ENCODE results near the gene SPSB1. TPM values are rescaled to one million over a fixed set of nuclear protein-coding genes. Genes with fewer than 3 reads are reported as not detected.
A peak's percentile ranks its signal among the peaks of the same experiment; 100 is the strongest.

Gene SPSB1
- total RNA-seq, 1 experiment from 2014 or later = 18.2 TPM

DNA sequence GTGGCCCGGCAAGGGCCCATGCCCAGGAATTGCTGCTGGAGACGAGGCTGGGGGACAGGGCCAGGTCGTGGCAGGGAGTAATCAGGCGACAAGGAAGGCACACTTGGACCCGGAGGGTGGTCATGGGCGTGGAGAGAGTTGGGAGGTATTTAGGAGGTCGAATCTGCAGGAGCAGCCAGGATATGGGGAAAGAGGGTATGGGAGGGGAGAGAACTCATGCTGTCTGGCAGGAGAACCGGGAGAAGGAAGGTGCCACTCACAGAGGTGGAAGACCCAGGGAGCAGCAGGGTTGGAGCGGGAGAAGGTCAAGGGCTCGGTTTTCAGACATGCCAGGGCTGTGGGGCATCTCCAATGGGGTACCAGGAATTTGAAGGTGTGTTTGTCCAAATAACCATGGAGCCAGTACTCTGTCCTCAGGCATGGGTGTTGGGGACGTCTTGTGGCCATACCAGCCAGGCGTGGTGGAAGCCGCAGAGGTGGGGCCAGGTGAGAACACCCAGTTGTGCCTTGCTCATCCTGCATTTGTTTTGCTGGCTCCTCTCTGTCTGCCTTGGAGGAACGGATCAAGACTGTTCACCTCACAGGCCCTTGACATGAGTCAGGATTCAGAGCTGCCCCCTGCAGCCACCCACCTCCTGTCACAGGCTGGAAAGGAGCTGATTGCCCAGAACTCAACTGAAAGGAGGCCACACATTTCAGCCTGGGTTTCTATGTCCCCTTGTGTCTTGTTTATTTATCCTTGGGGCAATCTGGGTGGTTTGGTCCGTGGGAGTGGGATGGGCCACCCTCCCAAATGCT lies 111.6 kb downstream of the SPSB1 start:
- Mint-ChIP-seq H3K27me3 (ENCODE audit: insufficient read depth, unreplicated experiment) (no peaks in the 10 kb centered on the region), H3K4me3 (ENCODE audit: unreplicated experiment) (no peak overlapping the region), H3K27ac (ENCODE audit: unreplicated experiment) (no peak overlapping the region), H3K36me3 (ENCODE audit: insufficient read depth, unreplicated experiment) (no peaks in the 10 kb centered on the region), H3K4me1 (ENCODE audit: low read depth, unreplicated experiment) (no peaks in the 10 kb centered on the region), H3K9me3 (ENCODE audit: unreplicated experiment) (no peaks in the 10 kb centered on the region)
- TF ChIP-seq, protein P1, sequence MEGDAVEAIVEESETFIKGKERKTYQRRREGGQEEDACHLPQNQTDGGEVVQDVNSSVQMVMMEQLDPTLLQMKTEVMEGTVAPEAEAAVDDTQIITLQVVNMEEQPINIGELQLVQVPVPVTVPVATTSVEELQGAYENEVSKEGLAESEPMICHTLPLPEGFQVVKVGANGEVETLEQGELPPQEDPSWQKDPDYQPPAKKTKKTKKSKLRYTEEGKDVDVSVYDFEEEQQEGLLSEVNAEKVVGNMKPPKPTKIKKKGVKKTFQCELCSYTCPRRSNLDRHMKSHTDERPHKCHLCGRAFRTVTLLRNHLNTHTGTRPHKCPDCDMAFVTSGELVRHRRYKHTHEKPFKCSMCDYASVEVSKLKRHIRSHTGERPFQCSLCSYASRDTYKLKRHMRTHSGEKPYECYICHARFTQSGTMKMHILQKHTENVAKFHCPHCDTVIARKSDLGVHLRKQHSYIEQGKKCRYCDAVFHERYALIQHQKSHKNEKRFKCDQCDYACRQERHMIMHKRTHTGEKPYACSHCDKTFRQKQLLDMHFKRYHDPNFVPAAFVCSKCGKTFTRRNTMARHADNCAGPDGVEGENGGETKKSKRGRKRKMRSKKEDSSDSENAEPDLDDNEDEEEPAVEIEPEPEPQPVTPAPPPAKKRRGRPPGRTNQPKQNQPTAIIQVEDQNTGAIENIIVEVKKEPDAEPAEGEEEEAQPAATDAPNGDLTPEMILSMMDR (IDR thresholded peaks at IDR 0.05; ENCODE audit: insufficient read depth in 1 of 2, low read depth in 1 of 2, low read length in 1 of 2, severe bottlenecking in 1 of 2, unreplicated experiment in 1 of 2) = no peak
- H3K4me1 ChIP-seq = peaks cover 17% of the 10 kb centered on the region
- DNase-seq = no peak
- H3K9me3 ChIP-seq = no peaks in the 10 kb centered on the region
- intact Hi-C loops (cut with micrococcal nuclease; ENCODE audit: unreplicated experiment) = no loop called here
- no TSS peak for BruUV-seq (replicated peaks)
- ChIA-PET CTCF (no interaction called here), POLR2A (no interaction called here)
- no peaks in the 10 kb centered on the region for H3K27me3 ChIP-seq (replicated peaks; ENCODE audit: control insufficient read depth, insufficient read depth, low read length)
- H3K36me3 ChIP-seq (ENCODE audit: control insufficient read depth, insufficient read depth, low read length) = no peaks in the 10 kb centered on the region
- H3K4me3 ChIP-seq (ENCODE audit: low read depth, low read length) = no peak overlapping the region

DNA sequence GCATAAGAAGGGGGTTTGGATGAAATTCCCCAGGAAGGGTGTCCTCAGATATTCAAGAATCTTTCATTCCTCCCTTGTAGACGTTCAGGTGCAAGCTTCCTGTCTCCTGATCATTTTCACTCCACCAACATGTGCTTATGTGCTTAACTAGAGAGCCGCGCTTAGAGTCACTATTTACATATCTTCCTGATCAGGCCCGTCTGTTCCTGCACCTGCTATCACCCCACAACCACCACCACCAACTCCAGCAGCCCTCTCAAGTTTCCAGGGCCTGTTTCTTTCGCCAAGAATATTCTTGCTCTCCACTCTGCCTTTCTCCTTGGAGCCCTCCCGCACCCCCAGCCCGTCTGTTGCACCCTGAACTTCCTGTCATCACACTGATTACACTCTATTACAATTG lies 113.4 kb downstream of the SPSB1 start:
- H3K4me3 ChIP-seq (ENCODE audit: low read depth, low read length) = no peak overlapping the region
- intact Hi-C loops (cut with micrococcal nuclease; ENCODE audit: unreplicated experiment) = no loop called here
- H3K4me3 Mint-ChIP-seq (ENCODE audit: unreplicated experiment) = no peak overlapping the region
- H3K4me1 Mint-ChIP-seq (ENCODE audit: low read depth, unreplicated experiment) = no peaks in the 10 kb centered on the region
- ChIA-PET CTCF (no interaction called here), POLR2A (no interaction called here)
- no TSS peak for BruUV-seq (replicated peaks)
- peaks cover 1% of the 10 kb centered on the region for H3K4me1 ChIP-seq
- H3K27me3 ChIP-seq (replicated peaks; ENCODE audit: control insufficient read depth, insufficient read depth, low read length) = no peaks in the 10 kb centered on the region
- TF ChIP-seq, protein P1 (IDR thresholded peaks at IDR 0.05; ENCODE audit: insufficient read depth in 1 of 2, low read depth in 1 of 2, low read length in 1 of 2, severe bottlenecking in 1 of 2, unreplicated experiment in 1 of 2) = no peak
- peaks cover 7% of the 10 kb centered on the region for H3K9me3 Mint-ChIP-seq (ENCODE audit: unreplicated experiment)
- no peaks in the 10 kb centered on the region for H3K36me3 ChIP-seq (ENCODE audit: control insufficient read depth, insufficient read depth, low read length)
- no peak overlapping the region for H3K27ac Mint-ChIP-seq (ENCODE audit: unreplicated experiment)
- no peak for DNase-seq
- H3K27me3 Mint-ChIP-seq (ENCODE audit: insufficient read depth, unreplicated experiment) = no peaks in the 10 kb centered on the region
- no peaks in the 10 kb centered on the region for H3K9me3 ChIP-seq
- peaks cover 5% of the 10 kb centered on the region for H3K36me3 Mint-ChIP-seq (ENCODE audit: insufficient read depth, unreplicated experiment)

- Histone ChIP-seq H3K9me3 (no peaks in the 10 kb centered on the region), H3K27me3 (replicated peaks; ENCODE audit: control insufficient read depth, insufficient read depth, low read length) (no peaks in the 10 kb centered on the region), H3K4me3 (ENCODE audit: low read depth, low read length) (no peak overlapping the region), H3K36me3 (ENCODE audit: control insufficient read depth, insufficient read depth, low read length) (no peaks in the 10 kb centered on the region), H3K4me1 (peaks cover 13% of the 10 kb centered on the region)
- no peak overlapping the region for H3K27ac Mint-ChIP-seq (ENCODE audit: unreplicated experiment)
- intact Hi-C loops (cut with micrococcal nuclease; ENCODE audit: unreplicated experiment) = no loop called here
- DNase-seq = peak in 1 of 2 experiments; percentile 51
- BruUV-seq (replicated peaks) = no TSS peak
- ChIA-PET POLR2A (no interaction called here), CTCF (no interaction called here)
- H3K27me3 Mint-ChIP-seq (ENCODE audit: insufficient read depth, unreplicated experiment) = no peaks in the 10 kb centered on the region
- H3K36me3 Mint-ChIP-seq (ENCODE audit: insufficient read depth, unreplicated experiment) = peaks cover 8% of the 10 kb centered on the region
- TF ChIP-seq, protein P1 (IDR thresholded peaks at IDR 0.05; ENCODE audit: insufficient read depth in 1 of 2, low read depth in 1 of 2, low read length in 1 of 2, severe bottlenecking in 1 of 2, unreplicated experiment in 1 of 2) = no peak
- H3K4me1 Mint-ChIP-seq (ENCODE audit: low read depth, unreplicated experiment) = no peaks in the 10 kb centered on the region
- H3K4me3 Mint-ChIP-seq (ENCODE audit: unreplicated experiment) = no peak overlapping the region
- peaks cover 11% of the 10 kb centered on the region for H3K9me3 Mint-ChIP-seq (ENCODE audit: unreplicated experiment)
Observed at GRCh38 chr1:9410737-9411297, 118.1 kb downstream of the SPSB1 start.

Data from Caco-2 (cell line).